GM20431 (cell line): ENCODE results near the gene SEC61A1.

ENCODE experiments used
- in situ Hi-C: fragments of 300-500 bp; cut with MseI, MboI; formaldehyde crosslinking; loops from one replicate; pipeline ENCODE4 v1.15.0; 2020; ENCODE audit warnings: low sequenced_read_pairs; ENCODE audit not compliant: unreplicated experiment

The SEC61A1 gene

DNA sequence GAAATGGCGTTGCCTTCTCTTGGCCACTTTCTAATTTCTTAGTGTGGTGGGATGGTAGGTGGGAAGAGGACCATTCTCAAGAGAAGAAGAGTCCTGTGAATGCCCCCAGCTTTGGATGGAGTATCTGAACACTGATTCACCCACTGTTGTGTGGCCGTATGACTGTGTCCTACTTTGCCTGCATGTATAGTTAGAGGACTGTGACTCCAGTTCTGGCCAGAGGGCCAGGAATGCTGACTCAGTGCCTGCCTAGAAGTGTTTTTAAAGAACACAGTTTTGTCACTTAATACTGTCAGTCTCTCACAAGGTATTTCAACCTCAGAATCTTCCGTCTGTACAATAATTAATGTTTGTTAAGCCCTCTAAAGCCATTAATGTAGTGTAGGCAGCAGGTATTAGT lies 2.1 kb downstream of the SEC61A1 start:
- in situ Hi-C loops = no loop called here

DNA sequence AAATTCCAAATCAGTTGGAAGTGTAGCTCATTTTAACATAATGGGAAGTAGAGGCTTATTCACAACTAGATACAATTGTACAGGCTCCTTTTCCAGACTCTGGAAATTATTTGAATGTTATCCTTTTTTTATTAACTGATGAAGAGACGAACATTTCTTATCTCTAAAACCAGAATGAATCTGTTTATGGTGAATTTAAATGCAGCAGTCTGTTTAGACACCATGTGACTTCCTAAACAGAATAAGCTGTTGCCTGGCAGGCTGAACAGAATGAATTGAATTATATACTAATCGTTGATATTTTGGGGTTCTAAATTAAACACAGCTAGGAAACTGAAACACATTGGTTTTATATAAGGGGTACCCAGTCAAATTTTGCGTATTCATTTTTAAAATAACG lies 4.0 kb downstream of the SEC61A1 start:
- in situ Hi-C loops = no loop called here

DNA sequence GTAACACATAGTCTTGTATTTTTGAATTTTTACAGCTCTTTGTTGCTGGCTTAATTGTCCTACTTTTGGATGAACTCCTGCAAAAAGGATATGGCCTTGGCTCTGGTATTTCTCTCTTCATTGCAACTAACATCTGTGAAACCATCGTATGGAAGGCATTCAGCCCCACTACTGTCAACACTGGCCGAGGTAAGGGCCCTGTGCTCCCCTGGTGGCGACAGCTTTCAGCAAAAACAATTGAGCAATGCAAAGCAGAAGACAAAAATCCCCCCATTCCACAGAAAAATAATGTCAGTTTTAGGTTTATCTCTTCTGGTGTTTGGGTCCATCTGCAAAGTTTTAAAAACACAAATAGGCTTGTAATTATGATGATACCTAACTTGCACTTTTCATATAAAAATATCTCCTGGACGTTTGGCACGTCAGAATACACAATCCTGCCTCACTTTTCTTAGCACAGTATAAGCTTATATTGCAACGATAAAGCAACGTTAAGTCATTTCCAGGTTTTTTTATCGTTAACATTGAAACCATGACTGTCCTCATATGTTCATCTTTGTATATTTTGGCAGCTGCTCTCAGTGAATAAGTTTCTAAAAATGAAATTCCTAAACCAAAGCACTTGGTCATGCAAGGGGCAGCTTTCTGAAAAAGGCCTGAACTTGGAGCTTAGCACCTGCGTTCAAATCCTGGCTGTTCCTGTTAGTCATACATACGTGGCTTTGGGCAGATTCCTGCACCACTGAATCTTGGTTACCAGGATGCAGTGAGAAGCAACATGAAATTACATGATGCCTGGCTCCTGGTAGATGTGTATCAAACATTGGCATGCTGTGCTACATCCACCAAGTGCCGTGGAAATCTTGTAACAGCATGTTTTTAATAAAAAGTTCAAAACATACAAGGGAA lies 8.5 kb downstream of the SEC61A1 start:
- in situ Hi-C loops = no loop called here

DNA sequence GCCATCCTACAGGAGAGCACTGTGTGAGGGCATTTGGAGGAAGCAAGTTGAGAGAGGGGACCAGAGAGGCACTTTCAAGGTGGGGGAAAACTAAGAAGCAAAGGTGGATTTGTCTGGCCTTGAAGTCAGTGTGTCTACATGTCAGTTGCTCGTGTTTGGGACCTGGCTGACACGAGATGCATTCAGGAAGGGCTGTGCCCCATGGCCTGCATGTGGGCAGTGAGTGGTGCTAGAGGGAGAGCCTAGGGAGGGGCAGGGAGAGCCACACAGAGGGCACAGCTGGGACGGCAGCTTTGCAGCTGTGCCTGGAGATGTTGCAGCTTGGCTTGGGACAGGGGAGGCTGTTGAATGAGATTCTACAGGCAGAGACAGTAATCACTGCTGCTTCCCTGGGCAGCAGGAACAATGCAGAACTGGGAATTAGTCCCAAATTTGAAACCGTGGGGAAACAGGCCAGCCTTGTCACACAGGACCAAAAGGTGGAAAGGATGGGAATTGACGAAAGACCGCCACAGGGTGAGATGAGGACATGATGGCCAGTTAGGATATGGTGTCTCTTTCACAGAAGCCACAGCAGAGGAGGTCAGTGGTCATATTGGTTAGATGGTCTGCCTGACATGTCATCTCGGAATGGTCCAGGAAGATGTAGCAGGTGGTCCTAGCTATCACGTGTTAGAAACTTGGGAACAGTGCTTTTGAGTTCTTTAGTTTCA lies 10.0 kb downstream of the SEC61A1 start:
- in situ Hi-C loops = no loop called here

DNA sequence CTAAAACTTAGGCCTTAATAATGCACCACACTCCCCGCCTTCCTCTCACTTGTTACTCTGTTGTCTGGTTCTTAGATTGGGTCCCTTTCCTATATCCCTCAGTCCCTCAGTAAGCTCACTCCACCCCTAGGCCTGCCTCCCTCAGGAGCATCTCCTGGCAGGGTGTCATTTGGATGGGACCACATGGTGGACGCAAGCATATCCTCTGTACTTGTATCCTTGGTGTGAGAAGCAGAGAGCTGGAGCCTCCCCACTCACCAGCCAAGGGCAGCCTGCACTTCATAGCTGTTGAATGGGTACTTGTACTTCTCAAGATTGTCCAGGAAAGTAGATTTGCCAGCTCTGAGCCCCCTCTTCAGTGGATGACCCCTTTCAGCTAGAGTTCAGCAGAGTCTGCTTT lies 11.6 kb downstream of the SEC61A1 start:
- in situ Hi-C loops = no loop called here

DNA sequence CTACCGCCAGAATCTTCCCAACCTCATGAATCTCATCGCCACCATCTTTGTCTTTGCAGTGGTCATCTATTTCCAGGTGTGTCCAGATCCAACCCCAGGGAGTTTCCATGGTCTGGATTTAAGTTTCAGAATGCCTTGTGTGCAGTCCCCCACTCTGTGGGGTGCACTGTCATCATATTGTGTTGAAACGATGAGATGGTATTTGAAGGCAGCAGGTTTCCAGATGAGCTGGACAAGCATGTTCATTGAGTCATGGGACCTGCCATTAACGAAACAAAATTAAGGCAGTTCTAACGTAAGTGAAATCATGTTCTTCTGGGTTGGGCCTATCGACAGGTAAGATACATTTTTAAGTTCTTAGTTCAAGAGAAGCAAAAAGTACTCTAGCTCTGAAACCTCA lies 12.7 kb downstream of the SEC61A1 start:
- in situ Hi-C loops = no loop called here

DNA sequence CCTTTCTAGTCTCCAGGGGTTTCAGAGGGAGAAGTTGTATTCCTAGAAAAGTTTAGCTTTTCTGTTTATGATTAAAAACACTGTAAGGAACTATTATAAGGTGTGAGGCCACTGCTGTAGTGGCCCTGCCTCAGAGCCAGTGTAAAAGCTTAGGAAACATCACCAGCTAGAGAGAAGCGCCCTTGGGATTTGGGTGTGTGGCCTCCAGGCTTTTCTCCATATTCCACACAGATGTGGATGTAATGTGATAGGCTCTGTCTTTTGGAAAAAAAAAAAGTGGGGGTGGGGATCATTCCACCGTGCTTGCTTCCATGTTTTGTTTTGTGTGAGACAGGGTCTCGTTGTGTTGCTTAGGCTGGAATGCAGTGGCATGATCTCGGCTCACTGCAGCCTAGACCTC lies 13.9 kb downstream of the SEC61A1 start:
- in situ Hi-C loops = no loop called here

DNA sequence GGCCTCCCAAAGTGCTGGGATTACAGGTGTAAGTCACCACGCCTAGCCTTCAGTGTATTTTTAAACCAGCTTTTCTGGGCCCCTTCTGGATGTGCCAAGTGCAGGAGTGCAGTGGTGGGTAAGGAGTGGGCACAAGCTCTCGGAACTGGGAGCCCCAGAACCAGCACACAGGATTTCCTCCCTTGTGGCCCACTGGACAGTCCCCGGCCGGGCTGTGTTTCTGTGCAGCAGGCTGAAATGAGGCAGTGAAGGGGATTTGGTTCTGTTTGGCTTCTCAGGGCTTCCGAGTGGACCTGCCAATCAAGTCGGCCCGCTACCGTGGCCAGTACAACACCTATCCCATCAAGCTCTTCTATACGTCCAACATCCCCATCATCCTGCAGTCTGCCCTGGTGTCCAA lies 14.4 kb downstream of the SEC61A1 start:
- in situ Hi-C loops = no loop called here

DNA sequence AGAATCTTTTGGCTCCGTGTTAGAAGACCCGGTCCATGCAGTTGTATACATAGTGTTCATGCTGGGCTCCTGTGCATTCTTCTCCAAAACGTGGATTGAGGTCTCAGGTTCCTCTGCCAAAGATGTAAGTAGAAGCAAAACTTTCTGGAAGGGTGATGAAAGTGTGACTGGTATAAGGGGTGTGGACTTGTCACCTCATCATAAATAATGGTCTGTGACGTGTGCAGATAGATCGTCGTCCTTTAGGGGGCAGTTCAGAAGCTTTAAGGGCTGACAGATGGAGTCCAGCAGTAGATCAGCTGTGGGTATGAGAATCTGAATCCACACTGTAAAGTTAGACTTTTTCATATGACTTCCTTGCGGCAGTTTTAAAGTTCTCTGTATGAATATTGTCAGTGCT lies 15.3 kb downstream of the SEC61A1 start:
- in situ Hi-C loops = no loop called here

DNA sequence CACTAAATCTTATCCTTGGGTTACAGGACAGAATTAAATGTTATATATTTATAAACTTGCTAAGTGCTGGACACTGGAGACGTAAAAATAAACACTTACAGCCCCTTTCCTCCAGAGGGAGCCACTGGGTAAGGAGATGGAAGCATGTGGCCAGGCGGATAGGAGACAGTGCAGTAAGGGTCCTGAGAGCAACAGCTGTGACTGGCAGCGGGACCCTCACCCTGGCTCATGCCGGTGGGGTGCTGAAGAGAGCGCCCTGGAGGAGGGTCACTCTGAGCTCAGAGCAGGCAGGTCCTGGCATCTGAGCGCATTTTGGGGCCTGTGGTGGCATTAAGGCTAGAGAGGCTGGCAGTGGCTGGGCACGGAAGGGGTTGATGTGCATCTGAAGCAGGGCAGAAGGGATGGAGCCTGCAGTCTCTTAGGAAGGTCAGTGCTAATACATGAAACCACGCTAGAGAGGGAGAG lies 16.0 kb downstream of the SEC61A1 start:
- in situ Hi-C loops = no loop called here

DNA sequence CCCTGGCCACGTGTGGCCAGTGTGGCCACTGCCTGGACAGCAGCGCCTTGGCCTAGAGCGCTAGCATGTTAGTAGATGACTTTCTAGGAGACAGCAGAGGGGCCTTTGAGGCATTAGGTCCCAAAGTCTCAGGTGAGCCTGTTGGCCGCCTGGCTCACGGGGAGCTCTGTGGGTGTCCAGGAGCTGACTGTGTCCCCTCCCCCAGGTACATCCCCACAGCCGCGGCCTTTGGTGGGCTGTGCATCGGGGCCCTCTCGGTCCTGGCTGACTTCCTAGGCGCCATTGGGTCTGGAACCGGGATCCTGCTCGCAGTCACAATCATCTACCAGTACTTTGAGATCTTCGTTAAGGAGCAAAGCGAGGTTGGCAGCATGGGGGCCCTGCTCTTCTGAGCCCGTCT lies 17.0 kb downstream of the SEC61A1 start:
- in situ Hi-C loops = no loop called here

DNA sequence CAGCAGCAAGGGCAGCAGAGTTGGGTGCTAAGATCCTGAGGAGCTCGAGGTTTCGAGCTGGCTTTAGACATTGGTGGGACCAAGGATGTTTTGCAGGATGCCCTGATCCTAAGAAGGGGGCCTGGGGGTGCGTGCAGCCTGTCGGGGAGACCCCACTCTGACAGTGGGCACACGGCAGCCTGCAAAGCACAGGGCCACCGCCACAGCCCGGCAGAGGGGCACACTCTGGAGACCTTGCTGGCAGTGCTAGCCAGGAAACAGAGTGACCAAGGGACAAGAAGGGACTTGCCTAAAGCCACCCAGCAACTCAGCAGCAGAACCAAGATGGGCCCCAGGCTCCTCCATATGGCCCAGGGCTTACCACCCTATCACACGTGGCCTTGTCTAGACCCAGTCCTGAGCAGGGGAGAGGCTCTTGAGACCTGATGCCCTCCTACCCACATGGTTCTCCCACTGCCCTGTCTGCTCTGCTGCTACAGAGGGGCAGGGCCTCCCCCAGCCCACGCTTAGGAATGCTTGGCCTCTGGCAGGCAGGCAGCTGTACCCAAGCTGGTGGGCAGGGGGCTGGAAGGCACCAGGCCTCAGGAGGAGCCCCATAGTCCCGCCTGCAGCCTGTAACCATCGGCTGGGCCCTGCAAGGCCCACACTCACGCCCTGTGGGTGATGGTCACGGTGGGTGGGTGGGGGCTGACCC lies 18.8 kb downstream of the SEC61A1 start:
- in situ Hi-C loops = no loop called here

DNA sequence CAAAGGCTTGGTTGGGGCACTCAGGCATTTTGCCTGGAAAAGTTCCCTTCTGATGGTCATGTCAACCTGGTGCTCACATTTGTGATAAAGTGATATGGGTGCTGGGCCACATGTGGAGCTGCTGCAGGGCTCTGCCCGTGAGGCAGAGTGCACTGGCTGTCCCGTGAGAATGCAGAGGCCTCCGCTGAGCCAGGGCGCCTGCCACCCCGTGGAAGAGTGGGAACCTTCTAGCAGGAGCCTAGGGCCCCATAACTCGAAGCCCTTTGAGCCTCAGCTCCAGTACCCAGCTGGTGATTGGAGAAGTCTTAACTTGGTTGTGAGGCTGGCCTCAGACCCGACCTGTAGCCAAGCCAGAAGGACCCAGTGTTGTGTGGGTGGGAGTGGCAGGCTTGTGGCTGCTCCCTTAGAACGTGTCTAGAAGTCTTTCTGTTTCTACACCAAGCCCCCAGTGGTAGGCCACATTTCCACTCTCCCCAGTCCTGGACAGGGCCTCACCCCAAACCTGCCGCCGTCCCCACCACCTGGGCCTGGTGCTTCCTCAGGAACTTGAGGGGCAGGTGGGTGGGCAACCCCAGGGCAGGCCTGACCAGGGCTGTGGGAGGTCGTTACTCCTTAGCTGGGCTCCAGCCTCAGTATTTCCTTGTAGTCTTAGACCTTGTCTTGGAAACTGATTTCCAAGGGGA lies 19.7 kb downstream of the SEC61A1 start:
- in situ Hi-C loops = no loop called here

DNA sequence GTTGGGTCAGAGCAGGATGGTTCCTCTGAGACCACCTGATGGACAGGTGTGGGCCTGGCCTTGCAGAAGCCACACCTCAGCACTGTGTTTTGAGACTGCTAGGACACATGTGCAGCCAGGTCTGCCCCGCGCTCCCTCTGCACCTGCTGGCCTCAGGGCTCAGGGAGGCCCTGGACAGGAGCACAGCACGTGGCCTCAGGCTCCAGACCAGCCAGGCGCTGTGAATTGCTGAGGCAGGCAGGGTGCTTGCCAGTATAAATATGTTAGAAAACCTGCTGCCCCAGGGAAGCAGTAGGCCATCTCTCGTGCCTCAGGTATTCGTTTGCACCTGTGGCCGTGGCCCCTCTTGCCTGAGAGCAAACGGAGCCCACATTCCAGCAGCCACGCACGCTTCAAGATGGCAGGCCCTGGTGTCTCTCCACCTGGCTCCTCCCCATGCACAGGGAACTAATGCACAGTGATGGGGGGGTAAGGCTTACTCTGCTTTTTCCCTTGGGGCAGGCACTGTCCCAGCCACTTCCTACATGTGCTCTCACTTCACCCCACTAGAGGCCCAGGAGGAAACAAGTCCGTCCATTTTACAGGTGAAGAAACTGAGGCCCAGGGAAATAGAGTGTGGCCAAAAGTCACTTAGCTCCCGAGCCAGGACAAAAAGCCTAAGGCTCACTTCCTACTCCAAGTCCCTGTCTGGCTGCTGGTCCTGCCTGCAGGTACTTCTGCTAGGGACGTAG lies 20.4 kb downstream of the SEC61A1 start:
- in situ Hi-C loops = no loop called here

DNA sequence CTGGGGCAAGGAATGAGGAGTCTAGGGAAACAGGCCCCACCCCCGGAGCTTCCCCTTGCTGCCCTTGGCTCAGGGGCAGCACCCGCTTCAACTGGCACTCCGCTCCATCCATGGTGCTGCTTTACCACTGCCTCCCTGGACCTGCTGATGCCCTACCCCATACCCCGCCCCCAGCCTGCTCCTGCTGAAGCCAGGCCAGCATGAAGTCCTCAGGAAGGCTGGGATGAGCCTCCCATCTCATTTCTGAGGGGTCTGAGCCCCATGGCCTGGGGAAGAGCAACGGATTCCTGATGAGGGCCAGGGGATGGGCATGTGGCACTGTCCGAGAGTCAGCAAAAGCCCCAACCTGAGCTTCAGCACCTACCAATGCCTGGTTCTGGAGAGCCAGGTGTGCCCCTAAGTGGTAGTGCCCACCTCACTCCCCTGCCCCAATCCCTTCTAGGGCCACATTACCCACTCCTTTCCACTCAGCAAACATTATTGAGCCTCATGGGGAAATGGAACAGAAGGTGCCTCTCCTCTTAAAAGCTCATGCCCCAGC lies 21.0 kb downstream of the SEC61A1 start:
- in situ Hi-C loops = no loop called here

DNA sequence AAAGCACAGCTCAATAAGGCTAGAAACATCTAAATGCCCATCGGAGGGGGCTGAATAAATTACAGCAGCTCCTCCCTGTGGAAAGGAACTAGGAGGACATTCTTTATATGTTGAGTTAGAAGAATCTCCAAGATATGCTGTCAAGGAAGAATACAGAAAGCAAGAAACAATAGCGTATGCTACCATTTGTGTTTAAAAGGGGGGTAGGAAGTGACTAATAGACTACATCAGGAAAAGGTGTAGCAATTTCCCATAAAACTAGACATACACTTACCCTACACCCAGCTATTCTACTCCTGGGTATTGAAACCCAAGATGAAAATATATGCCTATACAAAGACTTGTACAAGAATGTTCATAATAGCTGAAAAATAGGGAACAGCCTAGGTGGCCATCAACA lies 21.6 kb downstream of the SEC61A1 start:
- in situ Hi-C loops = no loop called here

DNA sequence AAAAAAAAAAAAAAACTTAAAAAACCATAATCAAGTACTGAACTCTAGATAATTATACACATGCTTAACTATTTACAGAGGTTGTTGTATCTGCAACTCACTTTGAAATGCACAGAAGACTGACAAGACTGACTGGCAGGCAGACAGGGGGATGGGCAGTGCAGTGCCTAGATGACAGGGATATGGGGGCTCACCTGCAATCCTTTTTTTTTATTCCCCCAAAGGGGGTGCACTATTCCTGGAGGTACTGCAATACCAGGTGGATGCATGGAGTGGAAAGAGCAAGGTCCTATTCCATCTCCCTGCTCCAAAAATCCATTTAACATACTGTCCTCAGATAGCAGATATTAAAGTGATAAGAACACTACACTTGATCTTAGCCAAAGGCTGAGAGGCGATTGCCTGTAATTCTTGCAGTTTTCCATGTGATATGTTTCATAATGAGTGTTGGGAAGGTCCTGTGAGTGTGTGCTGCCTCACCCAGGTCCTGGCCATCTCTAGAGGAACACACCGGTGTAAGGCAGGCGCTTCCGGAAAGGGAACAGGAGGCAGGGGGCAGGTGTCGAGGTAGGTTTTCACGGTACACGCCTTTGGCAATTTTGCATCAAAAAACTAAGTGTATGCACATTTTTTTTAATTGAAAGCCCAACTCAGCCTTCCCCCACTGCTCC lies 22.7 kb downstream of the SEC61A1 start:
- in situ Hi-C loops = no loop called here

DNA sequence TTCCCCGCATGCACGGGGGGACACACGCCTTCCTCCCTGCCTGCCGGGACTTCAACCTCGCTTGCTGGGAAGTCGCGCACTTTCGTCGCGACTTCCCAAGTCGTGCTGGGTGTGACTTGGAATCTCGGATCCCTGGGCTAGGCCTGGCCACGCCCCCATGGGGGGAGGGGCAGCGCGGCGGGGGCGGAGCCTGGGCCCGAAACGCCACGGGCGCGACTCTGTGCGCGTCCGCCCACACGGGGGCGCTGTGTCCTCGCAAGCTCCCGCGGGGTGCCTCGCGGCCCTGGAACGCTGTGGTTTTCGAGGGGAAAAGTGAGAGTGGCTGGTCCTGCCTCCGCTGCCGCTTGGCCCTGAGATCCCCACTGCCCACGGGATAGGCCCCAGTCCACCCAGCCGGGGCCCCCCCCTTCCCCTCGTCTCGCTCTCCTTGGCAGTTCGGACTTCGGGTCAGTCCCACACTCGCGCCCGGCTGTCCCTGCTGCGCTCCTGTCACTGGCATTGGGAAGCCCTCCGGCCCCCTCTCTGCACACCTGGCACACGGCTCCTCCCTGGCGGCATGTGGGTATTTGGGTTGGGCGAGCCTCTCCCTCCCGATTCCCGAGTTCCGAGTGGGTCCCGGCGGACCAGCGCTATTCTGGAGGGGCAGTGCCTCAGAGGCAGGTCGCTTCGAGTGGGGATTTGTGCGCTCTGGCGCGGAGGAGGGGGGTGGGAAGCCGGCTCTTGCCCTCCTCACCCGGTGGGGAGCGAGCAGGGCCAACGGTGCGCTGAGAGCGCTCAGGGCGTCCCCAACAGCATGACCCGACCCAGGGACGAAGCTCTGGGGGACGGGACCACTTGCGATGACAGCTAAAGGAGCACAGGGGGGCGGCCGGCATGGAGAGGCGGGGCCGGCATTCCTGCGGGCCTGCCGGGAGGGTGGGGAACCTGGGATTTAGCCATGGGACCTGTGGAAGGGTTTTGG lies 23.6 kb downstream of the SEC61A1 start:
- in situ Hi-C loops = no loop called here
